Vagina (tissue), 2 donors: ENCODE results near the gene NACC2. TPM values are rescaled to one million over a fixed set of nuclear protein-coding genes. Genes with fewer than 3 reads are reported as not detected.

Experiments used
- DNase-seq, 2 donors: peaks; one replicate each; pipeline ENCODE4 v3.0.0-alpha.2; 2017; ENCODE audit errors: extremely low spot score in 2 of 2
- H3K27ac ChIP-seq: fragments of 200-600 bp; sonication (generic); one replicate; pipeline ENCODE4 v1.5.1; 2019
- H3K27me3 ChIP-seq: fragments of 200-600 bp; sonication (generic); one replicate; pipeline ENCODE4 v1.5.1; 2019
- H3K36me3 ChIP-seq, 2 donors: fragments of 200-600 bp; sonication (generic); one replicate each; pipeline ENCODE4 v1.5.1; 2017 to 2019
- H3K4me1 ChIP-seq: fragments of 200-600 bp; sonication (generic); one replicate; pipeline ENCODE4 v1.5.1; 2019
- H3K4me3 ChIP-seq, 2 donors: fragments of 200-600 bp; sonication (generic); 1 replicate in 1 of 2; 2 replicates in 1 of 2; pipeline ENCODE4 v1.5.1; 2016 to 2019
- H3K9me3 ChIP-seq: fragments of 200-600 bp; sonication (generic); one replicate; pipeline ENCODE4 v1.5.1; 2019
- CTCF ChIP-seq, 3 experiments: fragments of 450-650 bp in 2 of 3; fragments of 200-600 bp in 1 of 3; sonication (generic) in 1 of 3; IDR thresholded peaks; one replicate each; pipeline ENCODE4 v1.5.1; 2017 to 2019; ENCODE audit warnings: antibody characterized with exemption in 3 of 3, mild to moderate bottlenecking in 2 of 3, moderate library complexity in 2 of 3
- POLR2A ChIP-seq, 2 donors: fragments of 450-650 bp; IDR thresholded peaks; one replicate each; pipeline ENCODE4 v1.6.1; 2017; ENCODE audit warnings: antibody characterized with exemption in 2 of 2, mild to moderate bottlenecking in 2 of 2, moderate library complexity in 2 of 2
- POLR2AphosphoS5 ChIP-seq, 2 donors: sonication (generic); formaldehyde crosslinking; IDR thresholded peaks; one replicate each; pipeline ENCODE4 v1.9.0; 2017; ENCODE audit warnings: antibody characterized with exemption in 2 of 2, mild to moderate bottlenecking in 2 of 2, low read depth in 1 of 2; ENCODE audit not compliant: insufficient read depth in 1 of 2
- intact Hi-C: fragments of 100-400 bp; cut with DNase I; formaldehyde crosslinking; loops from one replicate; pipeline ENCODE4 v1.15.1; 2023
- total RNA-seq: library from RNA; depleted of rRNA; stranded (reverse); fragments of >200 nt; gene quantifications from one replicate; pipeline ENCODE4 v1.2.3, GENCODE V29; 2016

The NACC2 gene
- 21.1 TPM for total RNA-seq

GRCh38 chr9:136095070-136096058, at the start of gene NACC2:
Gene NACC2, minus strand, starts transcription at chr9:136095289. Its CDS starts 44,768 bp downstream, at chr9:136050521.
- Histone ChIP-seq H3K36me3 (no peaks in the 10 kb centered on the region), H3K9me3 (no peaks in the 10 kb centered on the region), H3K27ac (peak within 1 kb of the TSS; percentile 87), H3K4me1 (peaks cover 50% of the 10 kb centered on the region), H3K4me3 (peak within 1 kb of the TSS; percentile 59 to 86), H3K27me3 (no peaks in the 10 kb centered on the region)
- no peak for DNase-seq
- intact Hi-C loops, result no loop called here
- TF ChIP-seq POLR2A (IDR thresholded peaks at IDR 0.05) (peak in 1 of 2 donors; percentile 36), CTCF (IDR thresholded peaks at IDR 0.05) (no peak), POLR2AphosphoS5 (IDR thresholded peaks at IDR 0.05; ENCODE audit: insufficient read depth in 1 of 2, low read depth in 1 of 2) (peak in 1 of 2 donors; percentile 21)

DNA sequence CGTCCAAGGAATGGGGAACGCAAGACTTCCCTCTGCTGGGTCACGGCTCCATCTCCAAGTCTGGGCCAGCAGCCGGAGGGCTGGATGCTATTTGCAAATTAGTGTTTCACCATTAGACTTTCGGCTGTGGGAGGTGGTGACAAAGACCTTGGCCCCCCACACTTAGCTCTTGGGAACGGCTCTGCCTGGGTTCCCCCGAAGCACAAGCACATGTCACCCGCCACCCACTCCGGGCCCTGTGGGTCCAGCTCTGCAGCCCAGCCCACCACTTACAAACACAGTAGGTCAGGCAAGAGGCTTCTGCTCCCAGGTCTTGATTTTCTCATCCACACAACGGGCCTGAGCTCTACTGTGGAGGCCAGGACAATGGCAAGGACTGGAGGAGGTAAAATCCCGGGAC, 49.4 kb upstream of the NACC2 start:
- Histone ChIP-seq H3K27me3 (no peaks in the 10 kb centered on the region), H3K9me3 (no peaks in the 10 kb centered on the region), H3K4me3 (no peak overlapping the region), H3K4me1 (no peaks in the 10 kb centered on the region), H3K27ac (no peak overlapping the region), H3K36me3 (no peaks in the 10 kb centered on the region)
- intact Hi-C loops, result no loop called here
- TF ChIP-seq CTCF (IDR thresholded peaks at IDR 0.05) (no peak), POLR2A (IDR thresholded peaks at IDR 0.05) (no peak), POLR2AphosphoS5 (IDR thresholded peaks at IDR 0.05; ENCODE audit: insufficient read depth in 1 of 2, low read depth in 1 of 2) (no peak)
- DNase-seq, result no peak

DNA sequence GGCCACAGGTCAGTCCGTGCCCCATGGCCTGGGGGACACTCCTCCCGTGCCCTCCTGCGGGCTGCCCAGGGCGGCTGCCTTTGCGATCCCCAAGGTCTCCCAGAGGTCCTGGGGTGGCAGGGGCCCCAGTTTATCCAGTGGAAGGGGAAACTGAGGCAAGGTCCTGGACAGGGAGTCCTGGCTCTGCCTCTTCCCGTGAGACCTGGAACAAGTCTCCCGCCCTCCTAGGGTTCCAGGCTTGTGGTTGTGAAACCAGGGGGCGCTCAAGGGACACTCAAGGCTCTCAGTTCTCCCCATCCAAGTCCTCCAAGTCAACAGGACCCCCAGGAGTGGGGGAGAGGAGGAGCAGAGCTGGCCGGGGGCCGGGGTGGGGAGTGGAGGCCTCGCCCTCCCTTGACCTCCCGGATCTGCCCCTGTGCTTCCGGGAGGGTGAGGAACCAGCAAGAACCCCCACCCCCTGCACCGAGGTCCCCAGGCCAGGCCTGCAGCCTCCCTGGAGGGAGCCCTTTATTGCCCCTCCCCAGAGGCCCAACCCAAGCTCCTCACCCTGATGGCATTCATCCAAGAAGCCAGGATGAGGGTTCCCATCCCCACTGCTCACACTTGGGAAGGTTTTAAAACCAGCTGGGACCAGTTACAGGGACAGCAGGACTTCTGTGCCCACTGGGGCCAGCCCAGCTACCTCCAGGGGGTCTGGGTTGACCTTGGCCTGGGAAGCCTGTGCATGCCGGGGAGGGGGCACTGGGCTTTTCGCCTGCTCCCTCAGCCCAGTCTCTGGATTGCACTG, 48.3 kb upstream of the NACC2 start:
- TF ChIP-seq POLR2AphosphoS5 (IDR thresholded peaks at IDR 0.05; ENCODE audit: insufficient read depth in 1 of 2, low read depth in 1 of 2), result no peak
- H3K9me3 ChIP-seq, result no peaks in the 10 kb centered on the region
- H3K27me3 ChIP-seq, result no peaks in the 10 kb centered on the region
- no peak for DNase-seq
- no peaks in the 10 kb centered on the region for H3K36me3 ChIP-seq
- no peak overlapping the region for H3K4me3 ChIP-seq
- intact Hi-C loops, result no loop called here
- no peak overlapping the region for H3K27ac ChIP-seq
- H3K4me1 ChIP-seq, result no peaks in the 10 kb centered on the region

- H3K4me1 ChIP-seq, result no peaks in the 10 kb centered on the region
- no peak overlapping the region for H3K27ac ChIP-seq
- no peaks in the 10 kb centered on the region for H3K27me3 ChIP-seq
- intact Hi-C loops, result no loop called here
- no peak for DNase-seq
- TF ChIP-seq CTCF (IDR thresholded peaks at IDR 0.05) (no peak), POLR2AphosphoS5 (IDR thresholded peaks at IDR 0.05; ENCODE audit: insufficient read depth in 1 of 2, low read depth in 1 of 2) (no peak), POLR2A (IDR thresholded peaks at IDR 0.05) (no peak)
- H3K4me3 ChIP-seq, result no peak overlapping the region
- no peaks in the 10 kb centered on the region for H3K9me3 ChIP-seq
- H3K36me3 ChIP-seq, result no peaks in the 10 kb centered on the region
Measured at GRCh38 chr9:136142859-136143214, 47.7 kb upstream of the NACC2 start.

DNA sequence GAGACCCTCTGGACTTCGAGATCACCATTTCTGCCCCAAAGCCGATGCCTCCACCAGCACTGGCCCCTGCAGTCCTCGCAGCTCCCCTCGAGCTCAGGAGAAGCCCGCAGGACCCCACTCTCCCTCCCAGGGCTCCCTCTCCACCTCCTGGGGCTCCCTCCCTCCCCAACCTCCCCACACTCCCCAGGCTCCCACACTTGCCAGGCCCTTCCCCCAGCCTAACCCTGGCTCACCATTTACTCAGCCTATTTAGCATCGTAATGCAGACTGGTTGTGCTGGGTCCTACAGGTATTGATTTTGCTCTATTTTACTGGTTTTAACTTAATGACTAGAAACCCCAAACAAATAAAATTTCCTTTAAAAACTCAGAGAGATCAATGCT, 47.3 kb upstream of the NACC2 start:
- H3K4me1 ChIP-seq, result no peaks in the 10 kb centered on the region
- no peaks in the 10 kb centered on the region for H3K9me3 ChIP-seq
- intact Hi-C loops, result no loop called here
- DNase-seq, result no peak
- H3K27ac ChIP-seq, result no peak overlapping the region
- no peak for TF ChIP-seq CTCF (IDR thresholded peaks at IDR 0.05)
- TF ChIP-seq POLR2AphosphoS5 (IDR thresholded peaks at IDR 0.05; ENCODE audit: insufficient read depth in 1 of 2, low read depth in 1 of 2), result no peak
- no peak for TF ChIP-seq POLR2A (IDR thresholded peaks at IDR 0.05)
- no peaks in the 10 kb centered on the region for H3K36me3 ChIP-seq
- H3K4me3 ChIP-seq, result no peak overlapping the region
- H3K27me3 ChIP-seq, result no peaks in the 10 kb centered on the region
